NT2/D1 (cell line): ENCODE data around the gene PDHB.

Experiments used
- YY1 ChIP-seq: IDR thresholded peaks from 2 replicates; pipeline ENCODE4 v1.6.1; 2011; ENCODE audit not compliant: insufficient read length, insufficient read depth
- ZNF274 ChIP-seq: IDR thresholded peaks from 2 replicates; pipeline ENCODE4 v1.6.1; 2011; ENCODE audit warnings: mild to moderate bottlenecking, low read depth, low read length

- TF ChIP-seq ZNF274 = no peak
- no peak for TF ChIP-seq YY1
Measured at GRCh38 chr3:58388550-58389091, 45.0 kb downstream of the PDHB start.
